KBM-7 (cell line): ENCODE data around the gene DLG2.
"Not testable (repeated sequence)": the region's sequence is repeated elsewhere in the genome, so short reads cannot be mapped to it uniquely, and the experiment has no call there.

Experiments used
- DNase-seq: peaks from one replicate; pipeline ENCODE4 v3.0.0-alpha.2; 2015
- in situ Hi-C: fragments of 300-500 bp; cut with MboI; formaldehyde crosslinking; loops from 2 replicates; pipeline ENCODE4 v1.14.3; 2020; ENCODE audit warnings: low sequenced_read_pairs, low pct_unique_long_range_greater_than_20kb, mixed read lengths

DLG2 gene

DNA sequence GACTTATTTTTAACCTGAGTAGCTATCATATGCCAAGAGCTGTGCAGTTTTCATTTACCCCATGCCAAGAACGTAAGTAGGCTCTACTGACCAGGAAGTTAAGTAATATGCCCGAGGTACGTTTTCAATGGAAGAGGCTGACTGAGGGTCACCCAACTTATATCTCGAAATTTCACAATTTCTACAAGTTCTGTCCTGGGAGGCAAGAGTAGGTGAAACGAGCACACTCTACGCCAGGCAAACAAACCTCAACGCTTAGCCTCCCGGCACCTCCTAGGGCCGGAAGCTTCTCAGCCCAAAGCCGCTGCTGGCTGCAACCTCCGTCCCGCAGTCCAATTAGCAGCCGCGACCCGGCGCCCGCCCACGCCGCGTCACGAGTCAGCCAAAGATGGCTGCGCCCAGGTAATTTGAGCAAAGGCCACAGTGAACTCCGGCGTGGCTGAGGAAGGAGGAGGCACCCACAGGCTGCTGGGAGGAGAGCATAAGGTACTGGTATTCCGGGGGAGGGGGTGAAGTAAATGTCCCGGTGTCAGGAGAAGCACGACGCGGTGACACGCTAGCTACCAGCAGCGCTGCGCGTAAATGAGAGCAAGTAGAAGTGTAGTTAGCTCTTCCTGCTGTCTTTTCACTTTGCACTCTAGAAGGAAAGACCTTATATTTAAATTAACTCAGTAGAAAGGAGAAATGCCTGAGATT is 20.6 kb upstream of the DLG2 start, which contains the start of gene TMEM126A:
TSS of gene TMEM126A (plus strand) at position 364 of the 696 bp plus-strand sequence. CDS start 2,289 bp downstream, outside the sequence.
- in situ Hi-C loops: no loop called here
- DNase-seq: peak; percentile 90

DNA sequence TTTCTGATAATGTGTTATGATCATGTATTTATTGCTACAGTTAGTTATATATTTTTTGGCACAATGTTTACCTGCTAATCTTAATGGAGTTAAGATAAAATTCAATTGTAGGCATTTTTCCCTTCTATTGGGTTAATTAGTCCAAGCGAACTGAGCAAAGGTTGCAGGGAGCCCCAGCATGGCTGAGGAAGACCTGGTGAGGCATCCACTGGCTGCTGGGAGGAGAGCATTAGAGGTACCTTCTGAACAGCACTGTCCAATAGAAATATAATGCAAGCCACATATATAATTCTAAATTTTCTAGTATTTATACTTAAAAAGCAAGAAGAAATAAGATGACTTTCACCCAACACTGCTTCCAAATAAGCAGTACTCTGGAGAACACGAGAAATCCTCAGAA is 19.9 kb upstream of the DLG2 start:
- DNase-seq: no peak
- in situ Hi-C loops: no loop called here

DNA sequence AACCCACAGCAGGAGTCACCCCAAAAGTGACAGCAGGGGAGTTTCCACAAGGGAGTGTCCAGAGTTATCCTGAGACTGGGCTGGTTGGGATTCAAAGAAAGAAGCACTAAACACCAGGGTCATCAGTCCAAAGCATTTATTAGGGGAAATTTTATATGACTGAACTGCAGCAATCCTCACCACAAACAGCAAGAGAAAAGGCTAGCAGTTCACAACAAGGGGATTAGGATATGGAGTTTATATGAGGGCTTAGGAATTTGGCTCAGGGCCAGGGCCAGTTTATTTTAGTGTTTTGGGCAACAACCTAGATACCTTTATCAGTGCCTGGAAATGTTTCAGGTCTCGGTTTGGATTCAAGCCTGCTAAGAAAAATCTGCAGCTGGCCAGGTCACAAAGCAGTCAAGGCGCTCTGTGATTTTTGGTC is 16.1 kb upstream of the DLG2 start:
- in situ Hi-C loops: no loop called here
- DNase-seq: no peak

DNA sequence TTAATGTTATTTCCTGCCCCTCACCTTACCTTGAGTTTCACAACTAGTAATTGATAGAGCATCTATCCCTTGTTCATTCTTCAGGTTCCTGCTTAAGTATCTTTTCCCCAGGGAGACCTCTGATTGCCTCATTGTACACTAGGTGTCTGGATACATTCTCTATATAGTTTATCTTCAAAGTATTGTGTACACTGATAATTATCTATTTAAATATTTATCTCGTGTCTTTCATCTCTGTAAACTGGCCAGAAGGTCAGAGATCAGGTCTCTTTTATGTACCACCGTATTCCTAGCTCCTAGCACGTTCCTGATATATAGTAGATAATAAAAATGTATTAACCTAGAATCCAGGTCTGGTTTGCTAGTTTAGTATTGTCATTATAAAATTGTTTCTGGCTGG is 7.6 kb upstream of the DLG2 start:
- in situ Hi-C loops: no loop called here
- no peak for DNase-seq

DNA sequence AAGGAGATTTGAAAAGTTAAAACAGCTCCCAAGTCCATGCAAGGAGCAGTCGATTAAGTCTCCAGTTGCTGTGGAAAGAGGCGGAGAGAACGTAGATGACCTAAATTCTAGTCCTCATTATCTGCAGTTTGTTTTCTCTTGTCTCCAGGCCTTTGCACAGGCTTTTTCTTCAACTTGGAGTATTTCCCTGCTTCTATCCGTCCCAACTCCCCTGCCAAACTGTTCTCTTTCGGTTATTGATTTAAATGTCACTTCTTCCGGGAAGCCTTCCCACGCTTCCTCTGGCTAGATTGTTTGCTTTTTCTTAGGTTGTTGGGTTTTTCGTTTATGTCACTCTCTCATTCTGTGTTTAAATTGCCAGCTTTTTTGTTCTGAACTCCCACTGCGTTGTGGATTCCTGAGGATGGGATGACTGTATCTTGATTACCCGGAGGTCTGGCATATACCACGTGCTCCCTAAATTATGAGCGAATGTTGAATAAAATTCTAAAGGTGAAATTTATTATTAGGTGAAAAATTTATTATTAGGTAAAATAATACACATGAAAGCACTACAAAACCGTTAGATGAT is 1.7 kb upstream of the DLG2 start:
- in situ Hi-C loops: no loop called here

DNA sequence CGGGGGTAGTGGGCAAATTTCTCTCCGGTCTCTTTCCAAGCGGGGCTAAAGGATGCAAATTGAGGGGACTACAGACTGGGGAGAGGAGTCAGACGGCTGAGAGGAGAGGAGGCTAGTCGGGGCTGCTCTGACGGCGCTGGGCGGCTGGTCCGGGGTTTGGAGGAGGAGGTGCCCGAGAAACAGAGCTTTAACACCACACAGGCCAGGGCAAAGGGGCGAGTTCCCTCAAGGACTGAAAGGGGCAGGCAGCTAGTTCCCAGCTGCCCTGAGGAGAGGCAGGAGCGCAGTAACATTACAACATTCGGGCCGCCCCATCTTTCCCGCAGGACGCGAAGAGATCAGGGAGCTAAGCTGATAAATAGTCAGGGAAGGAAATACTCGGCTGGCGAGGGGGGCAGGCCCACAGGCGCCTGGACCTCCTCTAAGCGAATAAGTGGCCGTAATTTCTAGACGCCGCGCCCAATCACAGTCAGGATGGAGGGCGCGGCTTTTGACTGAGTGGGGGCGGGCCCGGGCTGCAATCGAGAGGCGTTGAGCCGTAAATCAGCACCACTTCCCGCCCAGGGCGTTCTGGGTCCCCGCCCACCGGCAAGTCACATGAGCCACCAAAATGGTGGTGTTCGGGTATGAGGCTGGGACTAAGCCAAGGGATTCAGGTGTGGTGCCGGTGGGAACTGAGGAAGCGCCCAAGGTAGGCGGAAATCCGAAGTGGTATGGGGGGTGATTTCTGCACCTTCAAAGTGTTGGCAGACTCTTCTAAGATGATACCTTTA is 1.0 kb upstream of the DLG2 start, which contains the start of gene TMEM126B:
TSS of gene TMEM126B (plus strand) at position 596 of the 773 bp plus-strand sequence. CDS start at position 611, 15 bp downstream.
- in situ Hi-C loops: no loop called here
- peak; percentile 99 for DNase-seq

More for the DNA sequence above, 1.7 kb upstream of the DLG2 start:
- no peak for DNase-seq

DNA sequence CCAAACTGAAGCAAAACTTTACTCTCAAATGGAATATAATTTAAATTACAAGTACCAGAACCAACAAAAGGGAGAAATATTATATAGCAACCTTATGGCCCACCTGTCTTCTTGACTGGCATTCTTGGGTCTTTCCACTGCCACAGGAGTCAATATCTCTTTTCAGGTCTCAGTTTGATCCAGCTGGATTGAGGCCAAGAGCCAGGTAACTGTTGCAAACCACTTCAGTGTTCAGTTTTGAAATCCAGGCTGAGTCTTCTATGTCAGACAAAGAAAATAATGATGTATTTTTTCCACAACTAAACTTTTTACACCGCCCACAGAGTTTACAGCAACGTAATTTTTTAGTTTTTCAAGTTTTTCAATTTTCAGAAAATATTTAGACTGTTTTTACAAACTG is 648 bp downstream of the DLG2 start:
- in situ Hi-C loops: no loop called here
- no peak for DNase-seq

DNA sequence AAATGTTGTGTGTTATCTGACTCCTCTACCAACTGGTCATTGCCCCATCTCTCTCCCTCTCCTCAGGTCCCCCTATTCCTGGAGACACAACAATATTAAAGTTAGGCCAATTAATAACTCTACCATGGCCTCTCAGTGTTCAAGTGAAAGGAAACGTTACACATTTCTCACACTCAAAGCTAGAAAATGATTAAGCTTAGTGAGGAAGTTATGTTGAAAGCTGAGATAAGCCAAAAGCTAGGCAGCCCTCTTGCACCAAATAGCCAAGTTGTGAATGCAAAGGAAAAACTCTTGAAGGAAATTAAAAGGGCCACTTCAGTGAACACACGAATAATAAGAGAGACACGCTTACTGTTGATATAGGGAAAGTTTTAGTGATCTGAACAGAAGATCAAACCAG is 6.9 kb downstream of the DLG2 start:
- in situ Hi-C loops: no loop called here
- no peak for DNase-seq

DNA sequence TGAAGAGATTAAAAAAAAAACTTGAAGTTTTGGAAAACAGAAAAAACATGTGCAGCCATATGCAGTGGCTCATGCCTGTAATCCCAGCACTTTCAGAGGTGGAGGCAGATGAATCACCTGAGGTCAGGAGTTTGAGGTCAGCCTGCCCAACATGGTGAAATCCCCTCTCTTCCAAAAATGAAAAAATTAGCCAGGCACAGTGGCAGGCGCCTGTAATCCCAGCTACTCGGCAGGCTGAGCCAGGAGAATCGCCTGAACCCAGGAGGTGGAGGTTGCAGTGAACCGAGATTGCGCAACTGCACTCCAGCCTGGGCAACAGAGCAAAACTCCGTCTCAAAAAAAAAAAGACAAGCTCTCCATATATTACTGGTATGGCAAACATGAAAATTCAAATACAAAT is 7.6 kb downstream of the DLG2 start:
- no peak for DNase-seq
- in situ Hi-C loops: no loop called here

DNA sequence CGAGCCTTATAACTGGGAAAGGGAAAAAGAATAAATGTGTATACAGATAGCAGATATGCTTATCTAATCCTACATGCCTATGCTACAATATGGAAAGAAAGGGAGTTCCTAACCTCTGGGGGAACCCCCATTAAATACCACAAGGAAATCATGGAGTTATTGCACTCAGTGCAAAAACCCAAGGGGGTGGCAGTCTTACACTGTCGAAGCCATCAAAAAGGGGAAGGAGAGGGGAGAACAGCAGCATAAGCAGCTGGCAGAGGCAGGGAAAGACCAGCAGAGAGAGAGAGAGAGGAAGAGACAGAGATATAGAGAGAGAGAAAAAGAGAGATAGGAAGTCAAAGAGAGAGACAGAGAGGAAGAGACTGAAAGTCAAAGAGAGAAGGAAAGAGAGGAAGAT is 15.5 kb downstream of the DLG2 start:
- DNase-seq: peak; percentile 27
- in situ Hi-C loops: not testable (repeated sequence)

DNA sequence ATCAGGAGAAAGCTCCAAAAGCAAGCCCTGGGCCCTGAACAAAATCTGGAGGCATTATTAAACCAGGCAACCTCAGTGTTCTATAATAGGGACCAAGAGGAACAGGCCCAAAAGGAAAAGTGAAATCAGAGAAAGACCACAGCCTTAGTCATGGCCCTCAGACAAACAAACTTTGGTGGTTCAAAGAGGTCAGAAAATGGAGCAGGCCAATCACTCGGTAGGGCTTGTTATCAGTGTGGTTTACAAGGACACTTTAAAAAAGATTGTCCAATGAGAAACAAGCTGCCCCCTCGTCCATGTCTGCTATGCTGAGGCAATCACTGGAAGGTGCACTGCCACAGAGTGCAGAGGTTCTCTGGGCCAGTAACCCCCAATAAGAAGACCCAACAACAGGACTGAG is 17.9 kb downstream of the DLG2 start:
- in situ Hi-C loops, DNase-seq: not testable (repeated sequence)

DNA sequence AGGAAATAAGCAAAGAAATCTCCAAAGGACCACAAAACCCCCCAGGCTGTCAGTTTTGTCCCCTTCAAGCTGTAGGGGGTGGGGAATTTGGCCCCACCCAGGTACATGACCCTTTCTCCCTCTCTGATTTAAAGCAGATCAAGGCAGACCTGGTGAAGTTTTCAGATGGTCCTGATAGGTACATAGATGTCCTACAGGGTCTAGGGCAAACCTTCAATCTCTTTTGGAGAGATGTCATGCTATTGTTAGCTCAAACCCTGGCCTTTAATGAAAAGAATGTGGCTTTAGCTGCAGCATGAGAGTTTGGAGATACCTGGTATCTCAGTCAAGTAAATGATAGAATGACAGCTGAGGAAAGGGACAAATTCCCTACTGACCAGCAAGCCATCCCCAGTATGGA is 18.5 kb downstream of the DLG2 start:
- in situ Hi-C loops, DNase-seq: not testable (repeated sequence)

DNA sequence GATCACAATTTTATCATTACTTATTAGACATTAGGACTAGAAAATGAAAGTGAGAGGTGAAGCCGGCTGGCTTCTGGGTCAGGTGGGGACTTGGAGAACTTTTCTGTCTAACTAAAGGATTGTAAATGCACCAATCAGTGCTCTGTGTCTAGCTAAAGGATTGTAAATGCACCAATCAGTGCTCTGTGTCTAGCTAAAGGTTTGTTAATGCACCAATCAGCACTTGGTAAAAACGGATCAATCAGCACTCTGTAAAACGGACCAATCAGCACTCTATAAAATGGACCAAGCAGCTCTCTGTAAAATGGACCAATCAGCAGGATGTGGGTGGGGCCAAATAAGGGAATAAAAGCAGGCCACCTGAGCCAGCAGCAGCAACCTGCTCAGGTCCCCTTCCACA is 20.9 kb downstream of the DLG2 start:
- in situ Hi-C loops, DNase-seq: not testable (repeated sequence)

DNA sequence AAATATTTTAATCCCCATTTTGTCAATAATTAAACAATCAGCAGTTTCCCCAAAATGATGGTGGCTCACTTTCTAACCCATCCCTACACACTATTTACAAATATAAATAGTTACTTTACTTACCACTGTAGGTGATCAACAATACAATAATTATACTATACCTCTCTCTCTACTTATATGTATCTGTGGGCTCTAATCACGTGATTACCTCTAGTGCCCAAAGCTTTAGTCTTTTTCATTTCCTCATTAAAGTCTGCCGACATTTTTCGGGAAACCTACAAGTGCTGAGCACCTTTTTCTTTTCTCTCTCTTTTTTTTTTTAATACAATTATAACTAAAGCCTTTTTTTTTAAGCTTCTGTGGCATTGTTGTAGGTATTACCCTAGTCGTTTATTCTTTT is 23.9 kb downstream of the DLG2 start:
- in situ Hi-C loops: no loop called here
- DNase-seq: no peak

DNA sequence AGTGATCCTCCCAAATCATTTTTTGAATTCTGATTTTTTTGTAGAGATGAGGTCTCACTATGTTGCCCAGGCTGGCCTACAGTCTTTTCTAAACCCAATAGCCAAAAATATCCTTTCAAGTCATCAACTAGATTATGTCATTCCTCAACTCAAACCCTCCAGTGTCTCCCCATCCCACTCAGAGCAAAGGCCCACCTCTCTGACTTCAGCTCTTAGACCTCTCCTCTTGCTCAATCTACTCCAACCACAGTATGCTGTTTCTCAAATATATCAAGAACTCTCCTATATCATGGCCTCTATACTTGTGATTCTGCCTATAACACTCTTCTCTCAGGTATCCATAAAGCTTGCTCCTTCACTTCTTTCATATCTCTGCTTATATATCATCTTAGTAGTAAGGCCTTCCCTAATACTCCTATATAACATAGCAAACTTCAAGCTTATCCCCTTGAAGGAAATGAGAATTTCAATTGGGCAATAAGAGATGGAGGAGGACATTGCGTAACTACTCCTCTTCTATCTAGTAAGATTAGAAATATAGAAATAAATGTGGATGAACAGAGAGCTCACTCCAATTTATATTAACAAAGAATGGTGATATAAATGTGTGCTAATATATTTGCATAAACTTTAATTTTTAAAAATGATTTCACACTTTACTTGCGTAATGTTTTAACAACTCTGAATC is 24.5 kb downstream of the DLG2 start:
- no peak for DNase-seq
- in situ Hi-C loops: no loop called here

DNA sequence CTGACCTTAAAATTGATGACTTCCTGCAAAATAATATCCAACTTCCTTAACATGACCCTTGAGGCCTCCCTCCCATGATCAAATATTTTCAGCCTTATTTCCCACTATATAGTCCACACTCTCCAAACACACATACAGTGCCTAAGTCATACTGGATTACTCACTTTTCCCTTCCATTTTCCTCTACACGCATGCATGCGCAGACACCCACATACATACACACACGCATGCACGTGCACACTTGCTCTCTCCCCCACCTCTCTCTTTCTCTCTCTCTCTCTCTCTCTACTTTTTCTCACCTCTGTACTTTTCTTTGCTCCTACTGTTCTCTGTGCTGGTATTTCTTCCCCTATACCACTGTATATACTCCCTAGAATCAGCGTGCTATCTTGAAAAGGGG is 28.1 kb downstream of the DLG2 start:
- in situ Hi-C loops: loop anchor here (25.0 kb wide), 3 partner anchors 662 to 1037 kb away; no protein-coding TSS in a partner anchor
- no peak for DNase-seq

DNA sequence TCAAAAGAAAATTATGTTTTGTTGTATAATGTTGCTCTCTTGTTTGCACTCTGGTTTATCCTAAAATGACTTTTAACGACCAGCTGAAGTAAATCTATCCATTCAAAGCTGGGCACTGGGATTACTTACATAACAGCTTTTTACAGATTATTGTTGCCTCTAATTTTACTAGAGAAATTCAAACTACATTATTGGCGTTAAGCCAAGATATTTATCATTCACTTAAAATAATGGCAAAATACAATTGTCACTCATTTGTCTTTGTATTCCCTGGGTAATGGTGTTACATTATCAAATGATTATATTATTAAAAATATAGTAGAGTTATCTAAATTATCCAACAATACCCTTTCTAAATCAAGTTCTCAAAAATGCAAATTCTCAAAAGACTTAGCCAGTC is 30.3 kb downstream of the DLG2 start:
- in situ Hi-C loops: loop anchor here (25.0 kb wide), 3 partner anchors 660 to 1035 kb away; no protein-coding TSS in a partner anchor

DNA sequence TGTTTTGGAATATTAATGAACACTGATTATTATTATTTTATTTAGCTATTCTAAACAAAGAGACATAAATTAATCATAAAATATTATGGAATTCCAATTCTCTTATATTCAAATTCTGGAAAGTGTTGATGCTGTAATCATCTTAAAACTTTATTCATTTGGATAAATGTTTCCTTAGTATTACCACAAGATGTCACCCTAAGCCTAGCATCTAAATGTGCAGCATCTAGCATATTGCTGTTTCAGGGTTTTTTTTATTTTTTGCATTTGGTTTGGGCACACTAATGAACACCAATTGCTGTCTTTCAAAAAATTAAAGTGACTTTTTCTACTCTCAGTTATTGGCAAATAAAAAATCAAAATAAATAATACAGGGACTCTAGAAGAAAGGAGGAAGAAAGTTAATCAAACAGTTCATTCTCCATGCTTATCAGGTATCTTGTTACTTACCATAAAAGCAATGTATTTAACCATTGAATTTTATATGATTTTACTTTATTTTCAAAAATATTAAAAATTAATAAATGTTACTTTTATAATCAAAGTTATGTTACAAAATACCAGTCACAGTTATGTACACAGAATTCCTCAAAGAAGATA is 31.8 kb downstream of the DLG2 start:
- DNase-seq: peak; percentile 49
- in situ Hi-C loops: loop anchor here (25.0 kb wide), 3 partner anchors 658 to 1033 kb away; no protein-coding TSS in a partner anchor

More for the DNA sequence above, 30.3 kb downstream of the DLG2 start:
- no peak for DNase-seq
